Lung (tissue), 12 donors: ENCODE measurements around the gene COL8A1. TPM values are rescaled to one million over a fixed set of nuclear protein-coding genes. Genes with fewer than 3 reads are reported as not detected.
"Not testable (repeated sequence)": the region's sequence is repeated elsewhere in the genome, so short reads cannot be mapped to it uniquely, and the experiment has no call there.

Source experiments
- ATAC-seq: fragments of 200-7000 bp; cut with Tn5 transposase; one replicate; pipeline ENCODE4 v1.9.1; 2020; ENCODE audit warnings: moderate number of reproducible peaks; ENCODE audit not compliant: insufficient read depth, low FRiP score
- DNase-seq, 3 donors: peaks; one replicate each; pipeline ENCODE4 v3.0.0-alpha.2; 2013 to 2017
- H3K27ac ChIP-seq, 2 donors: one replicate each; pipeline ENCODE4 v1.5.1; 2013; ENCODE audit warnings: mild to moderate bottlenecking in 2 of 2, moderate library complexity in 2 of 2, control low read depth in 1 of 2, inconsistent platforms in 1 of 2, low read depth in 1 of 2, low read length in 1 of 2
- H3K27me3 ChIP-seq, 3 donors: one replicate each; pipeline ENCODE4 v1.5.1; 2013; ENCODE audit warnings: low read length in 2 of 3; ENCODE audit not compliant: control insufficient read depth in 3 of 3, insufficient read depth in 3 of 3
- H3K36me3 ChIP-seq, 4 donors: one replicate each; pipeline ENCODE4 v1.5.1; 2013; ENCODE audit warnings: low read length in 4 of 4, mild to moderate bottlenecking in 1 of 4, moderate library complexity in 1 of 4; ENCODE audit not compliant: control insufficient read depth in 4 of 4, insufficient read depth in 4 of 4
- H3K4me1 ChIP-seq, 5 donors: one replicate each; pipeline ENCODE4 v1.5.1; 2013; ENCODE audit warnings: low read length in 5 of 5, mild to moderate bottlenecking in 2 of 5, moderate library complexity in 1 of 5; ENCODE audit not compliant: control insufficient read depth in 5 of 5, insufficient read depth in 5 of 5
- H3K4me3 ChIP-seq: one replicate; pipeline ENCODE4 v1.5.1; 2013; ENCODE audit warnings: mild to moderate bottlenecking, control low read depth, moderate library complexity
- H3K9ac ChIP-seq, 2 donors: one replicate each; pipeline ENCODE4 v1.5.1; 2013; ENCODE audit warnings: low read length in 2 of 2, control low read depth in 1 of 2; ENCODE audit not compliant: insufficient read depth in 1 of 2
- H3K9me3 ChIP-seq, 4 donors: one replicate each; pipeline ENCODE4 v1.5.1; 2013; ENCODE audit warnings: low read length in 3 of 4, mild to moderate bottlenecking in 1 of 4, moderate library complexity in 1 of 4; ENCODE audit not compliant: control insufficient read depth in 4 of 4, insufficient read depth in 3 of 4
- WGBS, 2 donors: extraction: QIAGEN DNeasy Blood & Tissue Kit; methylation state at CpG; one replicate each; pipeline ENCODE4 v1.1.7; 2013; 5-methylcytosine and 5-hydroxymethylcytosine counted together
- polyA plus RNA-seq, 2 donors: library from polyadenylated mRNA; stranded (reverse); fragments of 200-250 nt; gene quantifications; one replicate each; pipeline ENCODE4 v1.2.1, GENCODE V29; 2013
- total RNA-seq, 2 donors: library from RNA; depleted of rRNA in 1 of 2; stranded (reverse); fragments of >200 nt in 1 of 2; gene quantifications; one replicate each; pipeline ENCODE4 v1.2.1, GENCODE V29; 2014 to 2021
- TF ChIP-seq, protein P1 (sequence below): IDR thresholded peaks from 2 replicates; pipeline ENCODE4 v1.5.1; 2012; ENCODE audit warnings: mild to moderate bottlenecking; ENCODE audit errors: control extremely low read depth, extremely low read depth
- donor health status: control.
- donor health status: control.
- donor health status: Bipolar disorder and iron deficiency.
- donor health status: healthy.
- donor health status: DM: yes; HTN: yes; CAD: no.

The COL8A1 gene
- total and polyA plus RNA-seq, 4 donors, result 19.5 to 84.6 (median 57.1) TPM

DNA sequence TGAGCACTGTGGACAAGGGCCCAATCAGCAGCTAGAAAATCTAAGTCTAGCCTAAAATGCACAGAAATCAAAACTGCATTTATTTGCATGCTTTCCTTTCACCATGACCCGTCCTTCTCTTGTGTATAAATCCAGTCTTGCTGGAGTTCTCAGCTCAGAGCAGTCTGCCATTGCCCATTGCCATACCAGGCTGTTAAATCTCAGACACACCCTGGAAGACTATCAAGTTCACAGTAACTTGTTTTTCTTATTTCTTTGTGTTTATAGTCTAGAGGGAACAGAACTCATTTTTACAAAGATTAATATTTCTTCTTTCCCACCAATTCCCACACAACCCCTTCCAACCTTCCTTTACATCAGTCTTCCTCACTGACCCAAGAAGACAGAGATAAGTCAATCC lies 85.9 kb downstream of the COL8A1 start:
- H3K9me3 ChIP-seq, result no peaks in the 10 kb centered on the region
- H3K4me1 ChIP-seq, result peaks cover 0 to 17% (median 4%) of the 10 kb centered on the region in 5 donors
- TF ChIP-seq, protein P1, sequence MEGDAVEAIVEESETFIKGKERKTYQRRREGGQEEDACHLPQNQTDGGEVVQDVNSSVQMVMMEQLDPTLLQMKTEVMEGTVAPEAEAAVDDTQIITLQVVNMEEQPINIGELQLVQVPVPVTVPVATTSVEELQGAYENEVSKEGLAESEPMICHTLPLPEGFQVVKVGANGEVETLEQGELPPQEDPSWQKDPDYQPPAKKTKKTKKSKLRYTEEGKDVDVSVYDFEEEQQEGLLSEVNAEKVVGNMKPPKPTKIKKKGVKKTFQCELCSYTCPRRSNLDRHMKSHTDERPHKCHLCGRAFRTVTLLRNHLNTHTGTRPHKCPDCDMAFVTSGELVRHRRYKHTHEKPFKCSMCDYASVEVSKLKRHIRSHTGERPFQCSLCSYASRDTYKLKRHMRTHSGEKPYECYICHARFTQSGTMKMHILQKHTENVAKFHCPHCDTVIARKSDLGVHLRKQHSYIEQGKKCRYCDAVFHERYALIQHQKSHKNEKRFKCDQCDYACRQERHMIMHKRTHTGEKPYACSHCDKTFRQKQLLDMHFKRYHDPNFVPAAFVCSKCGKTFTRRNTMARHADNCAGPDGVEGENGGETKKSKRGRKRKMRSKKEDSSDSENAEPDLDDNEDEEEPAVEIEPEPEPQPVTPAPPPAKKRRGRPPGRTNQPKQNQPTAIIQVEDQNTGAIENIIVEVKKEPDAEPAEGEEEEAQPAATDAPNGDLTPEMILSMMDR, result no peak
- no peak overlapping the region for H3K4me3 ChIP-seq
- no peak overlapping the region for H3K9ac ChIP-seq
- peak; percentile 58 to 82 (median 66) for DNase-seq
- no peak overlapping the region for H3K27ac ChIP-seq
- 56 to 67% methylated on average over 1 of the region's 1 CpG for WGBS, 2 donors
- no peak for ATAC-seq
- H3K27me3 ChIP-seq, result no peaks in the 10 kb centered on the region
- no peaks in the 10 kb centered on the region for H3K36me3 ChIP-seq

GRCh38 chr3:99730870-99731269 lies 92.5 kb downstream of the COL8A1 start:
- no peak for ATAC-seq
- no peaks in the 10 kb centered on the region for H3K27me3 ChIP-seq
- H3K4me3 ChIP-seq, result no peak overlapping the region
- H3K36me3 ChIP-seq, result no peaks in the 10 kb centered on the region
- H3K27ac ChIP-seq, result no peak overlapping the region
- H3K4me1 ChIP-seq, result no peaks in the 10 kb centered on the region
- TF ChIP-seq, protein P1, result no peak
- 52 to 73% methylated on average over 2 of the region's 2 CpGs for WGBS, 2 donors
- no peaks in the 10 kb centered on the region for H3K9me3 ChIP-seq
- H3K9ac ChIP-seq, result no peak overlapping the region
- no peak for DNase-seq

DNA sequence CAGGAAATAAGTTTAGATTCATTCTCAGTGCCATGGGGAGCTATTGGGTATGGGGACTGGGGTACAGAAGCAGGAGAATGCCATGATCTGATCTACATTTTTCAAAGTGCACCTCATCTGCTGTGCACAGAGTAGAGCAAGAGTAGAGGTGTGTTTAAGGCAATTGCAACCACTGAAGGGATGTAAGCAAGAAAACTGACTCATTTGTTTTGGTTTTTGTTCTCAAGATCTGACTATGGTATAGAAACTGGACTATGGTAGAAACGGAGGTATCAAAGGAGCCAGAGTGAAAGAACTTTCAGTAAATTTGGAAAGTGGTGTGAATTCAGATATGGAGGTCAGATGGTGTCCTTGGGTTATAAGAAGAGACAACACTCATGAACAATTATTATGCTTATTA lies 93.1 kb downstream of the COL8A1 start:
- TF ChIP-seq, protein P1, result no peak
- DNase-seq (no peak), ATAC-seq (no peak)
- Histone ChIP-seq H3K4me3 (no peak overlapping the region), H3K9me3 (no peaks in the 10 kb centered on the region), H3K4me1 (no peaks in the 10 kb centered on the region), H3K27ac (peak overlapping the region in 1 of 2 donors; percentile 1), H3K36me3 (no peaks in the 10 kb centered on the region), H3K9ac (no peak overlapping the region), H3K27me3 (no peaks in the 10 kb centered on the region)
- 85 to 93% methylated on average over 1 of the region's 1 CpG for WGBS, 2 donors

GRCh38 chr3:99740371-99740770 lies 102.0 kb downstream of the COL8A1 start:
- not testable (repeated sequence) for H3K9ac ChIP-seq, H3K27ac ChIP-seq

More at GRCh38 chr3:99740371-99740770, 102.0 kb downstream of the COL8A1 start:
- not testable (repeated sequence) for H3K9me3 ChIP-seq, ATAC-seq, H3K4me3 ChIP-seq, H3K36me3 ChIP-seq, DNase-seq, H3K27me3 ChIP-seq, H3K4me1 ChIP-seq
- 91 to 96% methylated on average over 2 of the region's 2 CpGs for WGBS, 2 donors
